Activated T-helper 1 cell treated with anti-CD3 and anti-CD28 coated beads, Interleukin-2, amount 50 U/mL, for 16 hours (primary cell): ENCODE measurements around the gene VASH1.
A peak's percentile ranks its signal among the peaks of the same experiment; 100 is the strongest.

ENCODE experiments used
- DNase-seq, 2 donors: peaks; one replicate each; pipeline ENCODE4 v3.0.0-alpha.2; 2020; ENCODE audit warnings: low read depth in 1 of 2, low spot score in 1 of 2

Gene VASH1

DNA sequence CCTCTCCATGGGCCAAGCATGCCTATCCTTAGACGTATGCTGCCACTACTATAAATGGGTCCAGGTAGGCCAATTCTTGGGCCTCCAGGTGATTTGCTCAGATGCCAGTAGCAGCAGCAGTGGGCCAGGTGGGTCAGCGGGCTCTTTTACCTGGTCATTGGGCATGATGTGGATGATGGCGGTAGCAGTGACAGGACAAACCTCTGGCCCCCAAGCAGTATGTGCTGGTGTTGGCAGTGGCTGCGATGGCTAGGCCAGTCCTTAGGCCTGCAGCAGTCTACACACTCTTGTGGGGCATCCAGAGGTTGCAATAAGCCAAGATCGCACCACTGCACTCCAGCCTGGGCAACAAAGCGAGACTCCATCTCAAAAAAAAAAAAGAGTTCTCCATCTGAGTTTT is 19.1 kb upstream of the VASH1 start:
- DNase-seq, result no peak

DNA sequence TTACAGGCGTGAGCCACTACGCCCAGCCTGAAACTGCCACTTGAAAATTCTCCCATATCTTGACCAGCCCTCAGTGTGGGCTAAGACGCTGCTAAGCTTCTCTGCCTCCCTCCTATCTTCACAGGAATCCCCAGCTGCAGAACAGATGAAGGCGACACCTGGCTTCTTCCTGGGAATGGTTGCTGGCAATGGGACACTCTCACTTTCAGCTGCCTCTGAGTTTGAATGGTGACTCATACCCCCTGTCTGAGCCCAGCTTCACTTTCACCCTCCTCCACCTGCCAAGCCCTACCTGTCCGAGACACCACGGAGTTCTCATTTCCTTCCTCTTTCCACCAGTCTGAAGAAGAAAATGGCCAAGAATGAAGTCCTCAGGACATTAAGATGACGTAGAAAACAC is 18.3 kb upstream of the VASH1 start:
- DNase-seq, result no peak

DNA sequence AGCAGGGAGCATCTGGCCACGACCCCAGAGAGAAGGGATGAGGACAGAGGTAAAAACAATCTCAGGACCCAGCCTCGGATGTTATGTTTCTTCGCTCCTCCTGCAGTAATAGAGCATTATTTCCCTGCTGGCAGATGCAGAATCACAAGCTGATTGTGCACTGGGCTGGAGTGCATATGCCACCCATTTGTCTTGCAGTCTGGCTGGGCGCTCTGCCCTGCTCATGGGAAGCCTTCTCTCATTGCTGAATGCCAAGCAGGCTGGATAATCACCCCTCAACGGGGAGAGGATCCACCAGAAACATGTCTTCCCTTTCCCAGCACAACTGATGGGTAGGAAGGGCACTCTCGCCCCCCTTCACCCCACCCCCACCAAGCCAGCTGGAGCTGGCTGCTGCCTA is 8.5 kb upstream of the VASH1 start:
- no peak for DNase-seq

DNA sequence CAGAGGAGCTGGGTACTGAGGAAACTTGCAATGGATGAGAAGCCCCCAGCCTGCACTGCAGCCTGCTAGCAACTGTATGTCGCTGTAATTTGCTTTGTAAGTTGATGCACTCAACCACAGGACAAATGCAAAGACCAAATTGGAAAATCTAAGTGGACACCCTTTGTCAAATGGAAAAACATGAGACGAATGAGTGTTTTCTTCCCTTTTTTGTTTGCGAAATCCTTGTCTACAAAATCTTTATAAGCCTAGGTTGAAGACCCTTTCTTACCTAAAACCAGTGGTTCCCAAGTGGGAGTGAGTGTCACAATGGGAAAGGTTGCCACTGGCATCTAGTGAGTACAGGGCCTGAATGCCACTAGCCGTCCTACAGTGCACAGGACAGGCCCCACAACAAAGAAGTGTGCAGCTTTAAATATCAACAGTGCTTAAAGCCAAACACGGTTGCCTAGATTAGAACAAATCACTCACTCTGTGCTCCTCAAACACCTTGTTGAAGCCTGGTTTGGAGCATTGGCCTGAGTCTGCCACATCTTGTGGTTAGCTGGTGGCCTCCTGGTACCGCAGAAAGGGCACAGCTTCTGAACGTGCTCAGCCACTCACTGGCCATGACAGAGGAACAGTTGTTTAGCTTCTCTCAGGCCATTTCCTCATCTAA is 7.6 kb upstream of the VASH1 start:
- no peak for DNase-seq

DNA sequence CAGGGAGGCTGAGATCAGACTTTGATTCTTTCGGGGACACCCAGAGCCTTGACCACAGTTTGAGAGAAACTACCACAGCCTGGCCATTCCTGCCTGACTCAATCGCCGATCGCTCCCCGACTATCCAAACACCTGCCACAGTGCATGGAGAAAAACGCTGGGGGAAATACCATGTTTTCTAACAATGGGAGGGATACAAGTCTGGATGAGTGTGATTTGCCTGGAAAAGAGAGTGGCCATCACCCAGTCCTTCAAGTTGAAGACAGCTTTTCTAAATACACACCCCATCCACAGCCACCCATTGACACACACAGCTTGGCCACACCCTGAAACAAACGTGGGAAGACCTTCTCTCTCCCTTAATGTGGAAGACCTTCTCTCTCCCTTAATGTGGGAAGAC is 6.7 kb upstream of the VASH1 start:
- DNase-seq, result no peak

DNA sequence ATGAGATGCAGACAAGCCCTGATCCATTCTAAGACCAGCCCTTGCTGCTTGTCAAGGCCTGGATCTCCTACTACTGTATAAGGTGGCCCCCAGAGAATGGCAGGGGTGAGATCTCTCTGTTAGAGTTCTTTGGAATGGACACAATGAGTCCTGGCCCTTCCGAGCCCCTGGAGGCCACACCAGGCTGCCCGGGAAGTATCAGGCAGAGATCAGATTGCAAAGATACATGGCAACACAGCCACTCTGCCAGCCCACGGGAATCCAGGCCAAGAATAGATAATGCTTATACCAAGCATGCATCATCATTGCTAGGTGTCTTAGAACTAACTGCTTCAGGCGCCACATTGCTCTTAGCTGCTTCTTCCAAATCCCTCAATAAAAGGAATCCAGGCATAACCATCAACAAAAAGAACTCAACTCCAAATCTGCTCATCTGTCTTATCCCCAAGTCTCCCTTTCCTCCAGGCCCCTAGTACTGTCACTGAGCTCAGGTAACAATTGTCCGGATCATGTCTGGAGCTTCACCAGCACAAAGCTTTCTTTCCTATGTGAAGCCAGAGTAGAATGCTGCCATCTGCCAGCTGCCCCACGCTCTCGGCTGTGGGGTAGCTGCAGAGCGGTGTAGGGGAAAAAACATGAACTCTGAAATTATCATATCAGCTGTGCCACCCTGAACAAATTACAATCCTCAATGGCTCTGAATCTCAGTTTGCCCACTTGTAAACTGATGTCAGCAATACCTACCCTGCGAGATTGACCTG is 5.5 kb upstream of the VASH1 start:
- no peak for DNase-seq

DNA sequence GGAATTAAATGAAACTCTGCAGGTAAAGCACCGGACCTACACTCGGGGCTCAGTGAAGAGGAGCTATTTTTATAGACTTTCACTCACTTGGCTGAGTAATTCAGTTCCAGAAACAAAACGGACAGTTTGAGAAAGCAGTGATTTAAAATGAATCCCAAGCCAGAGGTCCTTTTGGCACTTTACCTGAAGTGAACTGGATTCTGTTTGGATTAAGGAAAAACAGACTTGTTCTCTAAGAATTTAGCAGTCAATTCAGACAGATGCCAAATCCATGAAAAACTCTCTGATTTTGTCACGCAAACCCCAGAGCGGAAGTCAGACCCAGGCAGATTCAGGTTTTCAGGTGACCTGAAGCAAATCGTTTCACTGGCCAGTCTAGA is 4.9 kb upstream of the VASH1 start:
- DNase-seq, result no peak

DNA sequence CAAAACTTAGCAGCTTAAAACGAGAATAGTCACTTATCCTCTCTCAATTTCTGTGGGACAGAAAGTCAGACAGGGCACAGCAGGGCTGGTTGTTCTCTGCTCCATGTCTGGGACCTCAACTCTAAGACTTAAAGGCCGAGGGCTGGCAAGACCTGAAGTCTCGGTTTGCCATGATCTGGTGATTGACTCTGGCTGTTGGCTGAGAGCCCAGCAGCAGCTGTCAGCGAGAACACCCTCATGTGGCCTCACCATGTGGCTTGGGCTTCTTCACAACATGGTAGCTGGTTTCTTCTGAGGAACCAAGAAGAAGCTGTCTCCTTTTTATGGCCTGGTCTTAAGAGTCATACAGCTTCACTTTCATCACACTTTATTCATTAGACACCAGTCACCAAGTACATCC is 1.7 kb upstream of the VASH1 start:
- no peak for DNase-seq

DNA sequence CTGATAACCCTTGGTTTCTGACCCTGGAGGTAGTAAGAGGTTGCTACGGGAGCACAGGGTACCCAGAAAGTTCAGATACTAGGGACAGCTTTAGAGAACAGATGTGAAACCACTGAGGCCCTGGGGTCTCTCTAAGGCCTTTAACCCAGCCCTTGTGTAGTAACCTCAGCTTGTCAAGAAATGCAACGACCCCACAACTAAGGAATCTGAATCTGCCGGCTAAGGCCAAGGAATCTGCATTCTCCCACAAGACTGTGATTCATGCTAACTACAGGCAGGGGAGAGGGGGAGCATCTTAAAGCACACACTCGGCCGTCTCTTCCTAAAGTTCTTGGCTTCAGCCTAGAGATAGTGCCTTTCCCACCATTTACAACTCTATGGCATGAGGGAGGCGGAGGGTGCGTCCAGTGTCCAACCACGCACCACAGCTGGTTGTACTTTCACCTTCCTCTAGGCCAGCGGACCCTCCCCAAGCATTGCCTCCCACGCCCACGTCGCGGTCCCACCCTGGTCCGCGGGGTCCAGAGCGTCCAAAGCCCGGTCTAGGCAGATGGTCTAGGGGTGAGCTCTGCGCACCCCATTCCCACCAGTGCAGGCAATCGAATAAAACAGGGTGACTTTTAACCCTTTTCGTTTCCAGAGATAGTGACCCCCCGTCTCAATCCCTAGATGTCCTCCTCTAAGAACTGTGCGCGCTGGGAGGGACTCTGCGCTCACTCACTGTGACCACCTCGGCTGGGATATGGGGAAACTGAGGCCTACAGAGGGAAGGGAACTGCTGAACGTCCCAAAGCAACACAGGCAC is 735 bp upstream of the VASH1 start:
- no peak for DNase-seq

DNA sequence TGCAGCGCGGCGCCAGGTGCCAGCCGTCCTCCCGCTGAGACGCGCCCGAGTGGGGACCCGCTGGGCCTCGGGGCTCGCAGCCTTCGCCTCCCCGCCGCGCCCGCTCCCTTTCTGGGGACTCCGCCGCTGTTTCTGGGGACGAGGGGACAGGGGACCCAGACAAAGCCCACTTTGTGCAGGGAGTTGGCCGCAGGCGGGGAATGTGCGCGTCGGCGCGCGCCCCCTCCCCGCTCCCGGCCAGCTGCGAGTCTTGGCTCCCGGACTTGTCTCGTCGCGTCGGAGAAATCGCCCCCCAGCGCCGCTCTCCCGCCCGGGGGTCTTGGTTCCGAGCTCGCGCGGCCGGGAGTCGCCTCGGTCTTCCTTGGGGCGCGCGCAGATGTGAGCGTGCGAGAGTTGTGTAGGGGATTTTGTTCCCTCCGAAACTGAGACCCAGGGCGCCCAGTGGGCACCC is 717 bp downstream of the VASH1 start:
- DNase-seq, result no peak

DNA sequence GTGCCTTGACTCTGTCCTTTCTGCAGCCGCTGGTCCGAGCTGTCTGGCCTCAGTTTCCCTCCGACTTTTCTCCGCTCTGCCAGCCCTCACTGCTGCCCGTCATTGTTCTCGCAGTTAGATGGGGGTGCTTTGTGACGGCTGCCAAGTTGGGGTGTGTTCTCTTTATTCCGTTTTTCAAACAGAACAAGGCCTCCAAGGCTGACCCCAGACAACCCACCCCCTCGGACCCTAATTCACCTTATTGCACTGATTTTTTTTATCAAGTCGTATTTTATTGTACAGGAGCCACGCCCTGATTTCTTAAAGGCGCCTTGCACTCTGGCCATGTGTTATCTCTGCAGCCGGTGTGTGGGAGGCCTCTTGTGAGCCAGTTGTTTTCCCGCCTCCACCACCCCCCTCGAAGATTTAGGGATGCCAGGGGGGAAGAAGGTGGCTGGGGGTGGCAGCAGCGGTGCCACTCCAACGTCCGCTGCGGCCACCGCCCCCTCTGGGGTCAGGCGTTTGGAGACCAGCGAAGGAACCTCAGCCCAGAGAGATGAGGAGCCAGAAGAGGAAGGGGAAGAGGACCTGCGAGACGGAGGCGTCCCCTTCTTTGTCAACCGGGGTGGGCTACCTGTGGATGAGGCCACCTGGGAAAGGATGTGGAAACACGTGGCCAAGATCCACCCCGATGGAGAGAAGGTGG is 1.3 kb downstream of the VASH1 start:
- no peak for DNase-seq

DNA sequence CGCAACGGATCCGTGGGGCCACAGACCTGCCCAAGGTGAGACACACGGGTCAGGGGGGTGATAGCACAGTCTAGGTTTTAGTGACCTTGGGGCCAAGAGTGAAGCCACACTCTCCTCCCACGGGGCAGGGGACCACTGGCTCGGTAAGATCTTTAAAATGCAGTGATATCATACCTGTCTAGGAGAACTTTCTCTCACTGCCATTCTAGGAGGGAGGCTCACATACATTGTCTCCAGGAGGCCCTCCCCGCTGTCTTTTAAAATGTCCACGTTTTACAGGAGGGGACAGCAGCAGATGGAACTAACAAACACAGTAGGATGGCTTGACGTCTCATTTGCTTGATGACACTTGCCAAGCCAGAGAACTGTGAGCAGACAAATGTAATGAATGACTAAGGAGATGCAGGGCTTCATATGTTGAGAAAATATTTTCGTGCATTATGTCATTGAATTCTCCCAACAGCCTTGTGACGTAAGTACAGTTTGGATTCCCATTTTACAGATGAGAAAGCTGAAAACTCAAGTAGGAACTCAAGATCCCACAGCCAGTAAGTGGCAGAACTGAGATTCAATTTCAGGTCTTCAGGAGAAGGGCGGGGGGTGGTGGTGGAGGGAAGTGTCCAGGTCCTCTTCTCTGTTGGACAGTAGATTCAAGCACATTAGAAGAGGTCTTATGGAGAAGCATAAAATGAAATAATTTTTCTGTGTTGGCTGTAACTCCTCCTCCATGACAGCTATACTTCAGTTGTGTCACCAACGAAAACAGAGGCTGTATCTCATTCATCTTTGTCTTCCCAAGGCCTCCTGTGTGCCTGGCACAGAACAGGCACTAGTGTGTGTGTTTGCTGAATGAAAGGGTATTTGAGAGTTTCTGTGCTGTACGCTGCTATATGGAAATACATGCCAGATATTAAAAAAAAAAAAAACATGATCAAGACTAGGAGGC is 2.1 kb downstream of the VASH1 start:
- DNase-seq, result no peak

DNA sequence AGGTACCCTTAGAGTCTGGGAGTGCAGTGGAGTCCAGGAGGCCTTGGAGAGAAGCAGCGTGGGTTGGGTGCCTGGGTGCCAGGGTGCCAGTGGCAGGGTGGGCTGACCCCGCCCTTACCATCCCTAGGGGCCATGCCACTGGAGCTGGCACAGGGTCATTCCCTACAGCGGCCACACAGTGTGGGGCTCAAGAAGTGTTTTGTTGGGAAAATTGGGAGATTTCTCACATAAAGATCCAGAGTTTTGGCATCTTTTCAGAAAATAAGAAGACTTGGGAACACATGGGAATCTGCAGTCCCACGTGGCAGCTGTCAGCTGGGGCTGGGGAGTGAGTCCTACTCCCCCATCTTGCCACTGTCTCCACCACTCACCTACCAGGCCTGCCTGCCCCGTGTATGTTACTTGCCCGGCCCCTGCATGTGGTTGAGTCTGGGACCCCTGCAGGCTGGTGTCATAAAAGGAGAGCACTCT is 4.2 kb downstream of the VASH1 start:
- no peak for DNase-seq

DNA sequence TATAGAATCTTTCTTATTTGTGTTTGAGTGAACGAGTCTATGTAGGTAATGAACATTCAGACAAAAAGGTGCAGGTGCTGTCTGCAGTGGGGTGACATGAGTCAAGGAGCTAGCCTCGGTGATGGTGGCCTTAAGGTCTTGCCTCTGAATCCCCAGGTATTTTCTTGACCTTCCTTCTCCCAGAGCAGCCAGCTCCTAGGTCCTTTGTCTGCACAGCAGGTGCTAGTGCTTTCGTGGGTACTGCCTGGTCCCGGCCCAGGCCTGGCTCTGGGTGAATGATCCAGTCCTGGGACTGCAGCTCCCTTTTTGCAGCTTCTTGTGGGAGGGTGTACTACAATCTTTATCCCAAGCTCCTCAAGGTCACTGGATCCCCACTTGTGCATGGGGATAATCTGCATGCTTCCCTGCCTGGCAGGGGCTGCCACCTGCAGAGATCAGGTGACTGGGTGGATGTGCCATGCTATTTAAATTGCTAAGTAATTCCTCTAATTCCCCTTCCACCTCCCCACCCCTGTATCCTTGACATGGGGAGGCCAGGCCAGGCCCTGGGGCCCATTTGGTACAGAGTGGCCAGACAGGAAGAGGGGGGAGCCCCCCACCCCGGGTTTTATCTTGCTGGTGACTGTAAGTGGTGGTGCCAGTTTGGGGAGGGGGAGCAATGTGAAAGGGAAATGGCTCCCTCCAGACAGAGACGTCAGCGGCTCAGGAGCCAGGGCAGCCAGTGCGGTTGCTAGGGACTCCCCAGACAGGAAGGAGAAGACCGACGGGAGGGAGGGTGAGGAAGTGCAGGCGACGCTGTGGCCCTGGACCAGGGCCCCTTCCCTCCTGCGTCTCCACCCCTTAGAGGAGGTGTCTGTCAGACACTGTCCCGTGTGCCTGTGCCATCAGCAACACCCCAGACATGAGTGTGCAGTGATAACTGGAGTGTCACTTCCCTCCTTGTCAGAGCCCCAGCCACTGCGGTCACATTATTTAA is 6.7 kb downstream of the VASH1 start:
- peak; percentile 53 to 65 for DNase-seq

DNA sequence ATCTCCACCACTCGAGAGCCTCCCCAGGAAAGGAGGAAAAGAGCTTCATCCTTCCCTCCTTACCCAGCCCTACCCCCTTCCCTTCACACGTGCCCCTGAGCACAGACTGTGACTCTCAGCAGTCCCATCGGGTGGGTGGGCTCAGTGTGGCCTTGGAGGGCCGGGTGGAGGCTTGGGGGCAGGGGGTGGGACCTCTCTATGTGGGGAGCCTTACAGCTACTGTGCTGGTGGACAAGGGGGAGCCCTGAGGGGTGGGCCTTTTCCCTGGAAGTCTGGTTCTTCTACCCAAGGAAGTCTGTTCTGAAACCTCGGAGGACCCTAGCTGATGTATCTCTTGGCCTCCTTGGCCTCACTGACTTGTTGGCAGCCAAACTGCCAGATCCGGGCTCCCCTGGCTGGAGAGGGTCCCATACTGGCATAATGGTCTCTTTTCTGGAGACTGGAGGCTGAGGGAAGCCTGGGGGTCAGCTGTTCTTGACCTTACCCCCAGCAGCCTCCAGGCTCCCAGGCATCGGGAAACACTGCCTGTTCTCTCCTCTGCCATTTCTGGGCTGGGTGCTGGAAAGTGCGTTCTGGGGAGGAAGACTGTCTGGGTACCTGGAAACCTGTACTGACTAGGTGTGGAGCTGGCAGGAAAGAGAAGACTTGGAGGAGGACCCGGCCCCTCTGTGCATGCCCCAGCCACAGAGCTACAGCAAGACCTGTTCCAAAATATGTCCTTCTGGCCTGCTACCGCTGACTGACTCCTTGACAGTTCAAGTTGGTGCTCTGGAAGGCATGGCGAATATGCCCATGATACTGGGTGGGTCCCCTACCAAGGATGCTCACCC is 7.6 kb downstream of the VASH1 start:
- DNase-seq, result no peak

DNA sequence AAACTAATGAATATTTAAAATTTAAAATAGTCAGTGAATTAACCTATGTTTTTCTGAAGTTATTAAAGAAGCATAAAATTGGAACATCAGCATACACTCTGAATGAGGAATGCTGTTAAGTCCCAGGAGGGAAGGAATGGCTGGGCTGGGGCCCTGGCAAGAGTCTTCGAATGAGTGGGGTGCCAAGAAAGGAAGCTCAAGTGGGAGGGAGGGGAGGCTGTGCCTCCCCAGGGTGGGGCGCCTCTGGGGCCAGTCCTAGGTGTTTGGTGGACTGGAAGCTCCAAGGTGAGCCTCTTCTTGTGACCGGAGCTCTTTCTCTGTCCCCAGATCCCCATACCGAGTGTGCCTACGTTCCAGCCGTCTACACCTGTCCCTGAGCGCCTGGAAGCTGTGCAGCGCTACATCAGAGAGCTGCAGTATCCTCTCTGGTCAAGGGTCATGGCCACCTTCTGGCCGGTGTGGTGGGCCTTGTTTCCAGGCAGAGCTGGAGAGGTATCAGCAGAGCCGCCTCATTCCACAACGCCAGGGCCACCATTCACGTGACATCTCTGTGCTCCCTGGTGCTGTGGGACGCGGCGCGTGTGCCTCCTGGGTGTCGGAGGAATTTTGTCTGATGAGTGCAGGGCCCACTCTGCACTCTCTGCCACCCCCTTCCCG is 8.5 kb downstream of the VASH1 start:
- no peak for DNase-seq

DNA sequence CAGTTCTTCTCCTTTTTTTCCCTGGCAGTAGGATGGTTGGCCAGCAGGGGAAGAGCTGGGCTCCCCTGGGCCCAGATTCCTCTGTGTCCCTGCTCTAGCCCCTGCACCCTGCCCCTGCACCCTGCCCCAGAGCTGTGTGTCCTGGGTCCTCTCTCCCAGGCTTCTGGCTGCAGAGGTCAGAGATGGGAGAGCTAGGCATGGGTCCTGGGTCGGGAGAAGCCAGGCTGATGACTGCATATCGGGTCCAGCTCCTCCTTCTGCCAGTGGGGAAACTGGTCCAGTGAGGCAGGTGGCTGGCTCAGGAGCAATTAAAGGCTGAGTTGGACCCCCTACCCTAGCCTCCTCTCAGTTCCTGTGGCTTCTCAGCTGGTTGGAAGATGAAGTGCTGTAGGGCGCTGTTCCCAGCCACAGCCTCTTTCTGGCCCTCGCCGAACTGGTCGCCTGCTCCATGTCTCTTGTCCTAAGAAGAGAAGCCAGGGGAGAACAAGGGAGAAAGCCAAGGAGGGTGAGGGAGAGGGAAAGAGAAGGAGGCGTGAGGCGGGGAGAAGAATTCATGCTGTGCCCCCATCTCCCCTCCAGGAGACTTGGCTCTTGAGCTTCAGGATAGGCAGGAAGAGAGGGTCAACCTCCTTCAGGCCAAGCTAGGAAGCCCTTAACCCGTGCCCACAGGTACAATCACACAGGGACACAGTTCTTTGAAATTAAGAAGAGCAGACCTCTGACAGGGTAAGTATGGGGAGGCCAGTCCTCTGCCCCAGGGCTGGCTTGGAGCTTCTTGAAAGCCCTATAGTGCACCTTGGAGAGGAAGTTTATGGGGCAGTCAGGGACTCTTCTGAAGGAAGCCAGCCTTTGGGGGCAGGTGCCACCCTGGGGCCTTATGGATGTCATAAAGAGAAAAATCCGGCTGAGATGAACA is 9.5 kb downstream of the VASH1 start:
- no peak for DNase-seq
